GM19238 (cell line): ENCODE results near the gene CYP2A13.
"Not testable (repeated sequence)": the region's sequence is repeated elsewhere in the genome, so short reads cannot be mapped to it uniquely, and the experiment has no call there.

Experiments used
- DNase-seq: peaks from one replicate; pipeline ENCODE4 v3.0.0; 2011; ENCODE audit warnings: low spot score; ENCODE audit not compliant: insufficient read length

Gene CYP2A13

GRCh38 chr19:41120929-41121911 is 33.0 kb downstream of the CYP2A13 start:
- DNase-seq = not testable (repeated sequence)

- DNase-seq = not testable (repeated sequence)
Observed at GRCh38 chr19:41122846-41123245, 34.6 kb downstream of the CYP2A13 start.

- DNase-seq = no peak
Observed at GRCh38 chr19:41123716-41124294, 35.6 kb downstream of the CYP2A13 start.

GRCh38 chr19:41126765-41127203 is 38.5 kb downstream of the CYP2A13 start:
- DNase-seq = not testable (repeated sequence)

GRCh38 chr19:41127362-41127761 is 39.1 kb downstream of the CYP2A13 start:
- not testable (repeated sequence) for DNase-seq

- not testable (repeated sequence) for DNase-seq
Observed at GRCh38 chr19:41127801-41128300, 39.6 kb downstream of the CYP2A13 start.

GRCh38 chr19:41128692-41129091 is 40.4 kb downstream of the CYP2A13 start:
- DNase-seq = no peak

GRCh38 chr19:41131186-41131585 is 42.9 kb downstream of the CYP2A13 start:
- no peak for DNase-seq

GRCh38 chr19:41133260-41133659 is 45.0 kb downstream of the CYP2A13 start:
- no peak for DNase-seq

- DNase-seq = no peak
Observed at GRCh38 chr19:41134616-41135015, 46.4 kb downstream of the CYP2A13 start.

- not testable (repeated sequence) for DNase-seq
Observed at GRCh38 chr19:41135390-41136384, 47.4 kb downstream of the CYP2A13 start.

GRCh38 chr19:41136636-41137455 is 48.6 kb downstream of the CYP2A13 start:
- no peak for DNase-seq

GRCh38 chr19:41144403-41144802 is 56.2 kb downstream of the CYP2A13 start:
- DNase-seq = peak; percentile 31
